ENCODE data around the gene CCDC34. TPM values are rescaled to one million over a fixed set of nuclear protein-coding genes. Genes with fewer than 3 reads are reported as not detected.

Gene CCDC34
- total RNA-seq, 2 experiments from 2014 or later, result 1.3 to 1.6 TPM

DNA sequence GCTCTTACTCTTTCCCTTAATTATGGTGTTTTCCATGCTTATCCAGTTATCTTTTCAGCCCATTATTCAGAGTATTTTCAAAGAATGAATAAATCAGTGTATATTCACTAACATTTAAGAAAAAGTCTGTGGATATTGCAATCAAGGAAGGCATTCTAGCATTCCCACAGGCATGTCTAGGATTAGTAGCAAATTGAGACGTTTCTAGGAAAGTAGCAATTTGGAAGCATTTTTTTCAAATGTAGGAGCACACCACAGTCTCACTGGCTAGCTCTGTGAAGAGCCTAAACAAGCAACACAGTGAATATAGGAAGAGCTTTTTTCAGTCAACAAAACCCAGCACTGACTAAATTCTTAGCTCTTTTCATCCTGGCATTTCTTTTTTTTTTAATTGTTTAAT is 65.4 kb downstream of the CCDC34 start:
- Mint-ChIP-seq H3K27me3 (peaks cover 9% of the 10 kb centered on the region), H3K36me3 (ENCODE audit: low read depth) (no peaks in the 10 kb centered on the region), H3K4me3 (no peak overlapping the region), H3K4me1 (ENCODE audit: low read depth) (no peaks in the 10 kb centered on the region), H3K9me3 (no peaks in the 10 kb centered on the region), H3K27ac (no peak overlapping the region)
- CTCF ChIA-PET, result no interaction called here
- no peaks in the 10 kb centered on the region for H3K9me3 ChIP-seq (ENCODE audit: control insufficient read depth in 1 of 2, insufficient read depth in 1 of 2, low read length in 2 of 2)
- no peaks in the 10 kb centered on the region for H3K4me1 ChIP-seq (ENCODE audit: insufficient read depth, low read length)
- no peak overlapping the region for H3K4me3 ChIP-seq (ENCODE audit: low read length)
- ATAC-seq (ENCODE audit: poor library complexity) (no peak), DNase-seq (no peak)
- intact Hi-C loops (cut with DNase I, micrococcal nuclease), result no loop called here
- no peaks in the 10 kb centered on the region for H3K27me3 ChIP-seq (ENCODE audit: control insufficient read depth in 1 of 2, insufficient read depth in 2 of 2, low read length in 2 of 2)
- POLR2A ChIA-PET, result no interaction called here
- TF ChIP-seq CTCF (IDR thresholded peaks at IDR 0.05), result no peak
- no peak overlapping the region for H3K27ac ChIP-seq (ENCODE audit: low read depth in 1 of 2, low read length in 2 of 2)
- no peaks in the 10 kb centered on the region for H3K36me3 ChIP-seq (ENCODE audit: insufficient read depth, low read length)

DNA sequence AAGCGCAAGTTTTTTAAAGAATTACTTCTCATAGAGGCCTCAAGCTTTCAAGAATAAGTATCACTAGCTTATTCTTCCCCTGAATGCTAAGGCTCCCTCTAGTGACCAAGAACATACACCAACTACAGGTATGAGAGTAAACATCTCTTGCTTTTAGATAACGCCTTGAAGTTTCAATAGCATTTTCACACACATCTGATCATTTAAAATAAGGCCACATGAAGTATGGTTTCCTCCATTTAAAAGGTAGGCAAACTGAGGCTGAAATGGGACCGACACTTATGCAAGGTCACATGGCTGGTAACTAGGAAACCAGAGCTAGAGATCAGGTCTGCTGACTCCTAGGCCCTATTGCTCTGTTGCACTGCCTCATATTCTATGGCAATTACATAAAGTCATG is 66.5 kb downstream of the CCDC34 start:
- TF ChIP-seq CTCF (IDR thresholded peaks at IDR 0.05), result peak; percentile 39
- H3K4me1 ChIP-seq (ENCODE audit: insufficient read depth, low read length), result no peaks in the 10 kb centered on the region
- peaks cover under 1 to 5% of the 10 kb centered on the region in 2 experiments for H3K9me3 ChIP-seq (ENCODE audit: control insufficient read depth in 1 of 2, insufficient read depth in 1 of 2, low read length in 2 of 2)
- no peaks in the 10 kb centered on the region for H3K36me3 ChIP-seq (ENCODE audit: insufficient read depth, low read length)
- ATAC-seq (ENCODE audit: poor library complexity) (no peak), DNase-seq (no peak)
- H3K27me3 ChIP-seq (ENCODE audit: control insufficient read depth in 1 of 2, insufficient read depth in 2 of 2, low read length in 2 of 2), result no peaks in the 10 kb centered on the region
- Mint-ChIP-seq H3K27me3 (peaks cover 9% of the 10 kb centered on the region), H3K4me3 (no peak overlapping the region), H3K27ac (no peak overlapping the region), H3K36me3 (ENCODE audit: low read depth) (no peaks in the 10 kb centered on the region), H3K4me1 (ENCODE audit: low read depth) (no peaks in the 10 kb centered on the region), H3K9me3 (peaks cover 4% of the 10 kb centered on the region)
- H3K27ac ChIP-seq (ENCODE audit: low read depth in 1 of 2, low read length in 2 of 2), result no peak overlapping the region
- intact Hi-C loops (cut with DNase I, micrococcal nuclease), result no loop called here
- no peak overlapping the region for H3K4me3 ChIP-seq (ENCODE audit: low read length)
- POLR2A ChIA-PET, result no interaction called here
- CTCF ChIA-PET, result no interaction called here

- no peak for ATAC-seq (ENCODE audit: poor library complexity)
- H3K27me3 ChIP-seq (ENCODE audit: control insufficient read depth in 1 of 2, insufficient read depth in 2 of 2, low read length in 2 of 2), result no peaks in the 10 kb centered on the region
- Mint-ChIP-seq H3K36me3 (ENCODE audit: low read depth) (no peaks in the 10 kb centered on the region), H3K27ac (no peak overlapping the region), H3K4me1 (ENCODE audit: low read depth) (no peaks in the 10 kb centered on the region), H3K9me3 (peaks cover 10% of the 10 kb centered on the region), H3K27me3 (peaks cover 9% of the 10 kb centered on the region), H3K4me3 (no peak overlapping the region)
- no peaks in the 10 kb centered on the region for H3K4me1 ChIP-seq (ENCODE audit: insufficient read depth, low read length)
- peaks cover 4 to 11% of the 10 kb centered on the region in 2 experiments for H3K9me3 ChIP-seq (ENCODE audit: control insufficient read depth in 1 of 2, insufficient read depth in 1 of 2, low read length in 2 of 2)
- no peak for TF ChIP-seq CTCF (IDR thresholded peaks at IDR 0.05)
- ChIA-PET CTCF (no interaction called here), POLR2A (no interaction called here)
- H3K36me3 ChIP-seq (ENCODE audit: insufficient read depth, low read length), result no peaks in the 10 kb centered on the region
- no peak overlapping the region for H3K4me3 ChIP-seq (ENCODE audit: low read length)
- intact Hi-C loops (cut with DNase I, micrococcal nuclease), result no loop called here
- no peak for DNase-seq
- H3K27ac ChIP-seq (ENCODE audit: low read depth in 1 of 2, low read length in 2 of 2), result no peak overlapping the region
These were observed 67.1 kb downstream of the CCDC34 start for GRCh38 chr11:27295928-27296327.
